ENCODE results near the gene TUBB2B. TPM values are rescaled to one million over a fixed set of nuclear protein-coding genes. Genes with fewer than 3 reads are reported as not detected.

TUBB2B gene
- total and polyA plus RNA-seq, 9 of the 15 experiments (the other 6 are each of a cell fraction or from before 2014, with no cell fraction given): 0.11 to 9.7 (median 4.6) TPM

DNA sequence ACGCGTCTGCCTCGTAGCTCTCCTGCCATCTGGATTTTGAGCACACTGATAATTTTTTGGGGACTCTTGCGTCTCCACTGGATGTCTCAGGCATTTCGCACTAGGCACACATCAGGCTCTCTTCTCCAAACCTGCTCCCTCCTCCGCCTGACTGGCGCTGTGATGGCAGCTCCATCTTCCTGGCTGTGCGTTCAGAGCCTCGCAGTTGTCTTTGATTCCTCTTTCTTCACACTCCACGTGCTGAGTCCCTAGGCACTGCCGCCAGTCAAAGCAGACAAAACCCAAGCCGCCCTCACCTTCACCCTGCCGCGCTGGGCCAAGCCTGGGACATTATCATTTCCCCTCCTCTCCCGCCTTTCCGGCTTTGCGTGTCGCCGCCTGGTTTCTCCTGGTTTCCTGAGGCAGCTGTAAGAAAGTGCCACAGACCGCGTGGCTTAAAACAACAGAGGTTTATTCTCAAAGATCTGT lies 32.1 kb upstream of the TUBB2B start (continued):
- TF ChIP-seq ZNF398 (CRISPR knock-in tag; IDR thresholded peaks at IDR 0.05) (no peak), TOE1 (IDR thresholded peaks at IDR 0.05; ENCODE audit: borderline replicate concordance) (0 out of 2 replicates have a peak, but pooled peaks have one; percentile 36), TOE1 (CRISPR knock-in tag; IDR thresholded peaks at IDR 0.05; ENCODE audit: borderline replicate concordance, low read depth) (no peak), ELF2 (CRISPR knock-in tag; IDR thresholded peaks at IDR 0.05) (0 out of 2 replicates have a peak, but pooled peaks have one; percentile 10), ZNF431 (CRISPR knock-in tag; IDR thresholded peaks at IDR 0.05) (no peak), NFE2 (IDR thresholded peaks at IDR 0.05; ENCODE audit: low read depth) (no peak), ZNF584 (CRISPR knock-in tag; IDR thresholded peaks at IDR 0.05; ENCODE audit: low read depth) (no peak)
- TF ChIP-seq, protein P1, sequence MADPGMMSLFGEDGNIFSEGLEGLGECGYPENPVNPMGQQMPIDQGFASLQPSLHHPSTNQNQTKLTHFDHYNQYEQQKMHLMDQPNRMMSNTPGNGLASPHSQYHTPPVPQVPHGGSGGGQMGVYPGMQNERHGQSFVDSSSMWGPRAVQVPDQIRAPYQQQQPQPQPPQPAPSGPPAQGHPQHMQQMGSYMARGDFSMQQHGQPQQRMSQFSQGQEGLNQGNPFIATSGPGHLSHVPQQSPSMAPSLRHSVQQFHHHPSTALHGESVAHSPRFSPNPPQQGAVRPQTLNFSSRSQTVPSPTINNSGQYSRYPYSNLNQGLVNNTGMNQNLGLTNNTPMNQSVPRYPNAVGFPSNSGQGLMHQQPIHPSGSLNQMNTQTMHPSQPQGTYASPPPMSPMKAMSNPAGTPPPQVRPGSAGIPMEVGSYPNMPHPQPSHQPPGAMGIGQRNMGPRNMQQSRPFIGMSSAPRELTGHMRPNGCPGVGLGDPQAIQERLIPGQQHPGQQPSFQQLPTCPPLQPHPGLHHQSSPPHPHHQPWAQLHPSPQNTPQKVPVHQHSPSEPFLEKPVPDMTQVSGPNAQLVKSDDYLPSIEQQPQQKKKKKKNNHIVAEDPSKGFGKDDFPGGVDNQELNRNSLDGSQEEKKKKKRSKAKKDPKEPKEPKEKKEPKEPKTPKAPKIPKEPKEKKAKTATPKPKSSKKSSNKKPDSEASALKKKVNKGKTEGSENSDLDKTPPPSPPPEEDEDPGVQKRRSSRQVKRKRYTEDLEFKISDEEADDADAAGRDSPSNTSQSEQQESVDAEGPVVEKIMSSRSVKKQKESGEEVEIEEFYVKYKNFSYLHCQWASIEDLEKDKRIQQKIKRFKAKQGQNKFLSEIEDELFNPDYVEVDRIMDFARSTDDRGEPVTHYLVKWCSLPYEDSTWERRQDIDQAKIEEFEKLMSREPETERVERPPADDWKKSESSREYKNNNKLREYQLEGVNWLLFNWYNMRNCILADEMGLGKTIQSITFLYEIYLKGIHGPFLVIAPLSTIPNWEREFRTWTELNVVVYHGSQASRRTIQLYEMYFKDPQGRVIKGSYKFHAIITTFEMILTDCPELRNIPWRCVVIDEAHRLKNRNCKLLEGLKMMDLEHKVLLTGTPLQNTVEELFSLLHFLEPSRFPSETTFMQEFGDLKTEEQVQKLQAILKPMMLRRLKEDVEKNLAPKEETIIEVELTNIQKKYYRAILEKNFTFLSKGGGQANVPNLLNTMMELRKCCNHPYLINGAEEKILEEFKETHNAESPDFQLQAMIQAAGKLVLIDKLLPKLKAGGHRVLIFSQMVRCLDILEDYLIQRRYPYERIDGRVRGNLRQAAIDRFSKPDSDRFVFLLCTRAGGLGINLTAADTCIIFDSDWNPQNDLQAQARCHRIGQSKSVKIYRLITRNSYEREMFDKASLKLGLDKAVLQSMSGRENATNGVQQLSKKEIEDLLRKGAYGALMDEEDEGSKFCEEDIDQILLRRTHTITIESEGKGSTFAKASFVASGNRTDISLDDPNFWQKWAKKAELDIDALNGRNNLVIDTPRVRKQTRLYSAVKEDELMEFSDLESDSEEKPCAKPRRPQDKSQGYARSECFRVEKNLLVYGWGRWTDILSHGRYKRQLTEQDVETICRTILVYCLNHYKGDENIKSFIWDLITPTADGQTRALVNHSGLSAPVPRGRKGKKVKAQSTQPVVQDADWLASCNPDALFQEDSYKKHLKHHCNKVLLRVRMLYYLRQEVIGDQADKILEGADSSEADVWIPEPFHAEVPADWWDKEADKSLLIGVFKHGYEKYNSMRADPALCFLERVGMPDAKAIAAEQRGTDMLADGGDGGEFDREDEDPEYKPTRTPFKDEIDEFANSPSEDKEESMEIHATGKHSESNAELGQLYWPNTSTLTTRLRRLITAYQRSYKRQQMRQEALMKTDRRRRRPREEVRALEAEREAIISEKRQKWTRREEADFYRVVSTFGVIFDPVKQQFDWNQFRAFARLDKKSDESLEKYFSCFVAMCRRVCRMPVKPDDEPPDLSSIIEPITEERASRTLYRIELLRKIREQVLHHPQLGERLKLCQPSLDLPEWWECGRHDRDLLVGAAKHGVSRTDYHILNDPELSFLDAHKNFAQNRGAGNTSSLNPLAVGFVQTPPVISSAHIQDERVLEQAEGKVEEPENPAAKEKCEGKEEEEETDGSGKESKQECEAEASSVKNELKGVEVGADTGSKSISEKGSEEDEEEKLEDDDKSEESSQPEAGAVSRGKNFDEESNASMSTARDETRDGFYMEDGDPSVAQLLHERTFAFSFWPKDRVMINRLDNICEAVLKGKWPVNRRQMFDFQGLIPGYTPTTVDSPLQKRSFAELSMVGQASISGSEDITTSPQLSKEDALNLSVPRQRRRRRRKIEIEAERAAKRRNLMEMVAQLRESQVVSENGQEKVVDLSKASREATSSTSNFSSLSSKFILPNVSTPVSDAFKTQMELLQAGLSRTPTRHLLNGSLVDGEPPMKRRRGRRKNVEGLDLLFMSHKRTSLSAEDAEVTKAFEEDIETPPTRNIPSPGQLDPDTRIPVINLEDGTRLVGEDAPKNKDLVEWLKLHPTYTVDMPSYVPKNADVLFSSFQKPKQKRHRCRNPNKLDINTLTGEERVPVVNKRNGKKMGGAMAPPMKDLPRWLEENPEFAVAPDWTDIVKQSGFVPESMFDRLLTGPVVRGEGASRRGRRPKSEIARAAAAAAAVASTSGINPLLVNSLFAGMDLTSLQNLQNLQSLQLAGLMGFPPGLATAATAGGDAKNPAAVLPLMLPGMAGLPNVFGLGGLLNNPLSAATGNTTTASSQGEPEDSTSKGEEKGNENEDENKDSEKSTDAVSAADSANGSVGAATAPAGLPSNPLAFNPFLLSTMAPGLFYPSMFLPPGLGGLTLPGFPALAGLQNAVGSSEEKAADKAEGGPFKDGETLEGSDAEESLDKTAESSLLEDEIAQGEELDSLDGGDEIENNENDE (IDR thresholded peaks at IDR 0.05; ENCODE audit: low read depth, low read length): no peak
- TF ChIP-seq, protein P2, sequence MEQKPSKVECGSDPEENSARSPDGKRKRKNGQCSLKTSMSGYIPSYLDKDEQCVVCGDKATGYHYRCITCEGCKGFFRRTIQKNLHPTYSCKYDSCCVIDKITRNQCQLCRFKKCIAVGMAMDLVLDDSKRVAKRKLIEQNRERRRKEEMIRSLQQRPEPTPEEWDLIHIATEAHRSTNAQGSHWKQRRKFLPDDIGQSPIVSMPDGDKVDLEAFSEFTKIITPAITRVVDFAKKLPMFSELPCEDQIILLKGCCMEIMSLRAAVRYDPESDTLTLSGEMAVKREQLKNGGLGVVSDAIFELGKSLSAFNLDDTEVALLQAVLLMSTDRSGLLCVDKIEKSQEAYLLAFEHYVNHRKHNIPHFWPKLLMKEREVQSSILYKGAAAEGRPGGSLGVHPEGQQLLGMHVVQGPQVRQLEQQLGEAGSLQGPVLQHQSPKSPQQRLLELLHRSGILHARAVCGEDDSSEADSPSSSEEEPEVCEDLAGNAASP (IDR thresholded peaks at IDR 0.05): no peak
- TF ChIP-seq, protein P3, sequence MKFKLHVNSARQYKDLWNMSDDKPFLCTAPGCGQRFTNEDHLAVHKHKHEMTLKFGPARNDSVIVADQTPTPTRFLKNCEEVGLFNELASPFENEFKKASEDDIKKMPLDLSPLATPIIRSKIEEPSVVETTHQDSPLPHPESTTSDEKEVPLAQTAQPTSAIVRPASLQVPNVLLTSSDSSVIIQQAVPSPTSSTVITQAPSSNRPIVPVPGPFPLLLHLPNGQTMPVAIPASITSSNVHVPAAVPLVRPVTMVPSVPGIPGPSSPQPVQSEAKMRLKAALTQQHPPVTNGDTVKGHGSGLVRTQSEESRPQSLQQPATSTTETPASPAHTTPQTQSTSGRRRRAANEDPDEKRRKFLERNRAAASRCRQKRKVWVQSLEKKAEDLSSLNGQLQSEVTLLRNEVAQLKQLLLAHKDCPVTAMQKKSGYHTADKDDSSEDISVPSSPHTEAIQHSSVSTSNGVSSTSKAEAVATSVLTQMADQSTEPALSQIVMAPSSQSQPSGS (CRISPR knock-in tag; IDR thresholded peaks at IDR 0.05): no peak
